ENCODE measurements around the gene ACSL5. TPM values are rescaled to one million over a fixed set of nuclear protein-coding genes. Genes with fewer than 3 reads are reported as not detected.

The ACSL5 gene
- total and polyA plus RNA-seq, 2 of the 4 experiments (the other 2 are of a cell fraction), result 0.87 to 1.3 TPM

- Histone ChIP-seq H2BK15ac (ENCODE audit: low read depth, low read length) (no peak overlapping the region), H2AFZ (replicated peaks; ENCODE audit: low read length, poor library complexity) (no peak overlapping the region), H3K4ac (ENCODE audit: low read depth, low read length) (no peak overlapping the region), H3K4me1 (ENCODE audit: control insufficient read depth, insufficient read depth, low read length) (no peaks in the 10 kb centered on the region), H3K56ac (ENCODE audit: extremely low read depth, insufficient read depth, low read length) (no peak overlapping the region), H4K91ac (ENCODE audit: insufficient read depth, low read depth, low read length) (no peak overlapping the region), H3K27me3 (ENCODE audit: control insufficient read depth, insufficient read depth, low read length) (no peaks in the 10 kb centered on the region), H3K14ac (replicated peaks; ENCODE audit: low read depth, low read length) (no peak overlapping the region), H3K4me2 (ENCODE audit: low read depth, low read length) (no peak overlapping the region), H3K9me3 (ENCODE audit: control insufficient read depth, insufficient read depth, low read length) (no peaks in the 10 kb centered on the region), H3K79me1 (ENCODE audit: low read depth in 1 of 2, low read length in 2 of 2) (no peaks in the 10 kb centered on the region), H3K18ac (ENCODE audit: low read depth, low read length) (no peak overlapping the region), H4K8ac (ENCODE audit: low read depth in 2 of 2, low read length in 2 of 2) (no peak overlapping the region), H4K20me1 (ENCODE audit: insufficient read depth, low read length) (no peaks in the 10 kb centered on the region), H2BK5ac (ENCODE audit: low read depth, low read length, poor library complexity, severe bottlenecking) (no peak overlapping the region), H2BK120ac (ENCODE audit: low read depth, low read length) (no peak overlapping the region), H3K27ac (ENCODE audit: insufficient read depth, low read length) (no peak overlapping the region), H3K4me3 (ENCODE audit: insufficient read depth, low read depth, low read length) (no peak overlapping the region), H4K5ac (ENCODE audit: low read depth, low read length) (no peak overlapping the region), H3K36me3 (ENCODE audit: control insufficient read depth, insufficient read depth, low read length) (peaks cover 20% of the 10 kb centered on the region), H2AK9ac (replicated peaks; ENCODE audit: low read depth, low read length, poor library complexity) (no peak overlapping the region), H3K9ac (ENCODE audit: low read depth, low read length) (no peak overlapping the region), H2BK20ac (ENCODE audit: low read depth, low read length) (no peak overlapping the region), H2AK5ac (ENCODE audit: low read depth, low read length) (no peak overlapping the region), H3K9me1 (ENCODE audit: insufficient read depth, low read length) (no peaks in the 10 kb centered on the region), H3K23ac (ENCODE audit: low read depth, low read length) (no peak overlapping the region)
- TF ChIP-seq MXI1 (IDR thresholded peaks at IDR 0.05; ENCODE audit: borderline replicate concordance, low read depth, low read length), result no peak
- TF ChIP-seq USF2 (IDR thresholded peaks at IDR 0.05; ENCODE audit: low read depth, low read length), result no peak
- TF ChIP-seq RAD21 (IDR thresholded peaks at IDR 0.05; ENCODE audit: low read length), result peak; percentile 68
- peak; percentile 48 for TF ChIP-seq SMC3 (IDR thresholded peaks at IDR 0.05; ENCODE audit: low read depth, low read length)
- no peak for TF ChIP-seq MAFK (IDR thresholded peaks at IDR 0.05; ENCODE audit: low read depth, low read length)
- TF ChIP-seq FOS (IDR thresholded peaks at IDR 0.05; ENCODE audit: low read depth, low read length), result no peak
- TF ChIP-seq RFX5 (IDR thresholded peaks at IDR 0.05; ENCODE audit: low read depth, low read length), result no peak
- no peak for TF ChIP-seq NFE2L2 (IDR thresholded peaks at IDR 0.05; ENCODE audit: low read depth, low read length)
- TF ChIP-seq, protein P1, sequence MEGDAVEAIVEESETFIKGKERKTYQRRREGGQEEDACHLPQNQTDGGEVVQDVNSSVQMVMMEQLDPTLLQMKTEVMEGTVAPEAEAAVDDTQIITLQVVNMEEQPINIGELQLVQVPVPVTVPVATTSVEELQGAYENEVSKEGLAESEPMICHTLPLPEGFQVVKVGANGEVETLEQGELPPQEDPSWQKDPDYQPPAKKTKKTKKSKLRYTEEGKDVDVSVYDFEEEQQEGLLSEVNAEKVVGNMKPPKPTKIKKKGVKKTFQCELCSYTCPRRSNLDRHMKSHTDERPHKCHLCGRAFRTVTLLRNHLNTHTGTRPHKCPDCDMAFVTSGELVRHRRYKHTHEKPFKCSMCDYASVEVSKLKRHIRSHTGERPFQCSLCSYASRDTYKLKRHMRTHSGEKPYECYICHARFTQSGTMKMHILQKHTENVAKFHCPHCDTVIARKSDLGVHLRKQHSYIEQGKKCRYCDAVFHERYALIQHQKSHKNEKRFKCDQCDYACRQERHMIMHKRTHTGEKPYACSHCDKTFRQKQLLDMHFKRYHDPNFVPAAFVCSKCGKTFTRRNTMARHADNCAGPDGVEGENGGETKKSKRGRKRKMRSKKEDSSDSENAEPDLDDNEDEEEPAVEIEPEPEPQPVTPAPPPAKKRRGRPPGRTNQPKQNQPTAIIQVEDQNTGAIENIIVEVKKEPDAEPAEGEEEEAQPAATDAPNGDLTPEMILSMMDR (conservative IDR thresholded peaks at IDR 0.05; ENCODE audit: low read depth, low read length), result peak; percentile 52
- no peak for TF ChIP-seq CEBPB (IDR thresholded peaks at IDR 0.05; ENCODE audit: low read depth, low read length)
- no peak for TF ChIP-seq ELK1 (IDR thresholded peaks at IDR 0.05; ENCODE audit: borderline replicate concordance, low read depth, low read length)
- TF ChIP-seq BHLHE40 (IDR thresholded peaks at IDR 0.05; ENCODE audit: low read depth, low read length), result no peak
- TF ChIP-seq CHD1 (IDR thresholded peaks at IDR 0.05; ENCODE audit: low read depth, low read length), result no peak
- no peak for TF ChIP-seq MAZ (IDR thresholded peaks at IDR 0.05; ENCODE audit: borderline replicate concordance, low read depth, low read length)
- no peak for TF ChIP-seq RCOR1 (IDR thresholded peaks at IDR 0.05; ENCODE audit: insufficient replicate concordance, low read length)
- TF ChIP-seq POLR2A (IDR thresholded peaks at IDR 0.05; ENCODE audit: low read depth, low read length), result no peak
- ChIA-PET POLR2A (ENCODE audit: unreplicated experiment) (no interaction called here), CTCF (interaction anchor here (0.5 to 1.0 kb wide), 3 partner anchors 10 to 39 kb away, joined by 3 to 7 read pairs (median 3); no protein-coding TSS in a partner anchor)
- no CpG with 5 or more reads among the region's 2 CpGs for WGBS, 2 experiments (ENCODE audit: extremely low coverage in 2 of 2, insufficient read length in 1 of 2)
- DNase-seq (peak; percentile 60), ATAC-seq (ENCODE audit: low read depth) (peak; percentile 69)
- dilution Hi-C loops (cut with HindIII; ENCODE audit: low sequenced_read_pairs, unreplicated experiment) (no loop called here), intact Hi-C loops (cut with micrococcal nuclease) (loop anchor here (1.0 to 5.0 kb wide), 2 partner anchors 120 to 253 kb away; partner anchors contain the start of gene GPAM), in situ Hi-C loops (cut with MboI; ENCODE audit: low sequenced_read_pairs) (no loop called here)
- BruUV-seq (replicated peaks), result no TSS peak
Observed at GRCh38 chr10:112434988-112435619, 61.2 kb downstream of the ACSL5 start.

Measured in IMR-90 (cell line).